ENCODE results near the gene TMEM63B. TPM values are rescaled to one million over a fixed set of nuclear protein-coding genes. Genes with fewer than 3 reads are reported as not detected.
"Not testable (repeated sequence)": the region's sequence is repeated elsewhere in the genome, so short reads cannot be mapped to it uniquely, and the experiment has no call there.

The TMEM63B gene
- total RNA-seq, 2 experiments from 2014 or later = 16.0 to 17.8 TPM

GRCh38 chr6:44132476-44132875 lies 5.1 kb downstream of the TMEM63B start:
- ChIA-PET POLR2A (interaction anchor here (0.5 kb wide), 1 partner anchor 749 kb away, joined by 4 read pairs; no protein-coding TSS in a partner anchor), CTCF (no interaction called here)

- CTCF ChIA-PET = no interaction called here
- POLR2A ChIA-PET = interaction anchor here (0.7 kb wide), 1 partner anchor 575 kb away, joined by 4 read pairs; no protein-coding TSS in a partner anchor
Observed at GRCh38 chr6:44133003-44133931, 5.9 kb downstream of the TMEM63B start.

GRCh38 chr6:44133981-44134711 lies 6.8 kb downstream of the TMEM63B start:
- CTCF ChIA-PET = interaction anchor here (1.4 kb wide), 1 partner anchor 11 kb away, joined by 3 read pairs; no protein-coding TSS in a partner anchor
- POLR2A ChIA-PET = interaction anchor here (0.7 kb wide), 1 partner anchor 575 kb away, joined by 4 read pairs; no protein-coding TSS in a partner anchor

GRCh38 chr6:44135173-44135758 lies 7.9 kb downstream of the TMEM63B start:
- ChIA-PET POLR2A (no interaction called here), CTCF (interaction anchor here (0.6 to 1.4 kb wide), 2 partner anchors 9 to 102 kb away, joined by 3 read pairs; no protein-coding TSS in a partner anchor)

GRCh38 chr6:44135875-44136274 lies 8.5 kb downstream of the TMEM63B start:
- POLR2A ChIA-PET = no interaction called here

GRCh38 chr6:44138717-44139350 lies 11.5 kb downstream of the TMEM63B start:
- POLR2A ChIA-PET = no interaction called here
- CTCF ChIA-PET = no interaction called here

More at GRCh38 chr6:44135875-44136274, 8.5 kb downstream of the TMEM63B start:
- CTCF ChIA-PET = interaction anchor here (1.4 kb wide), 1 partner anchor 9 kb away, joined by 3 read pairs; no protein-coding TSS in a partner anchor

- ChIA-PET POLR2A (no interaction called here), CTCF (interaction anchor here (0.6 kb wide), 1 partner anchor 17 kb away, joined by 3 read pairs; no protein-coding TSS in a partner anchor)
Observed at GRCh38 chr6:44139351-44139743, 12.0 kb downstream of the TMEM63B start.

- CTCF ChIA-PET = no interaction called here
- POLR2A ChIA-PET = no interaction called here
Observed at GRCh38 chr6:44142835-44143234, 15.5 kb downstream of the TMEM63B start.

- POLR2A ChIA-PET = no interaction called here
- CTCF ChIA-PET = interaction anchor here (0.8 to 1.0 kb wide), 2 partner anchors 32 to 47 kb away, joined by 3 to 4 read pairs; no protein-coding TSS in a partner anchor
Observed at GRCh38 chr6:44143731-44144130, 16.4 kb downstream of the TMEM63B start.

GRCh38 chr6:44144536-44144935 lies 17.2 kb downstream of the TMEM63B start:
- CTCF ChIA-PET = interaction anchor here (1.3 kb wide), 1 partner anchor 9 kb away, joined by 3 read pairs; no protein-coding TSS in a partner anchor
- POLR2A ChIA-PET = not testable (repeated sequence)

GRCh38 chr6:44145839-44146238 lies 18.5 kb downstream of the TMEM63B start:
- ChIA-PET CTCF (no interaction called here), POLR2A (no interaction called here)

- ChIA-PET POLR2A (no interaction called here), CTCF (no interaction called here)
Observed at GRCh38 chr6:44146685-44147084, 19.3 kb downstream of the TMEM63B start.

GRCh38 chr6:44147256-44147655 lies 19.9 kb downstream of the TMEM63B start:
- POLR2A ChIA-PET = no interaction called here
- CTCF ChIA-PET = no interaction called here

GRCh38 chr6:44148306-44148705 lies 21.0 kb downstream of the TMEM63B start:
- ChIA-PET POLR2A (no interaction called here), CTCF (interaction anchor here (4.0 kb wide), 1 partner anchor 51 kb away, joined by 16 read pairs; no protein-coding TSS in a partner anchor)

- ChIA-PET CTCF (interaction anchor here (4.0 kb wide), 1 partner anchor 53 kb away, joined by 16 read pairs; no protein-coding TSS in a partner anchor), POLR2A (no interaction called here)
Observed at GRCh38 chr6:44149369-44150012, 22.1 kb downstream of the TMEM63B start.

- CTCF ChIA-PET = interaction anchor here (1.8 to 4.0 kb wide), 2 partner anchors 13 to 54 kb away, joined by 4 to 16 read pairs; no protein-coding TSS in a partner anchor
Observed at GRCh38 chr6:44150317-44150917, 23.1 kb downstream of the TMEM63B start.

GRCh38 chr6:44151348-44152108 lies 24.2 kb downstream of the TMEM63B start:
- ChIA-PET POLR2A (no interaction called here), CTCF (interaction anchor here (0.7 to 4.0 kb wide), 7 partner anchors 10 to 105 kb away, joined by 3 to 16 read pairs (median 4); no protein-coding TSS in a partner anchor)

More at GRCh38 chr6:44150317-44150917, 23.1 kb downstream of the TMEM63B start:
- POLR2A ChIA-PET = no interaction called here

Measured in activated CD8-positive, alpha-beta memory T cell treated with anti-CD3 and anti-CD28 coated beads for 36 hours (primary cell).